Fibroblast of peridontal ligament (primary cell): ENCODE results near the gene PHTF2.
"Not testable (repeated sequence)": the region's sequence is repeated elsewhere in the genome, so short reads cannot be mapped to it uniquely, and the experiment has no call there.

Experiments
- DNase-seq: peaks from one replicate; pipeline ENCODE4 v3.0.0-alpha.2; 2010; ENCODE audit errors: extremely low read depth

PHTF2 gene

GRCh38 chr7:77830649-77831355, 32.2 kb downstream of the PHTF2 start:
- DNase-seq, result no peak

GRCh38 chr7:77831481-77831880, 32.9 kb downstream of the PHTF2 start:
- DNase-seq, result no peak

GRCh38 chr7:77831953-77832352, 33.4 kb downstream of the PHTF2 start:
- no peak for DNase-seq

GRCh38 chr7:77833136-77833535, 34.6 kb downstream of the PHTF2 start:
- peak; percentile 17 for DNase-seq

GRCh38 chr7:77836425-77836824, 37.9 kb downstream of the PHTF2 start:
- DNase-seq, result not testable (repeated sequence)

- DNase-seq, result no peak
Observed at GRCh38 chr7:77837275-77837674, 38.7 kb downstream of the PHTF2 start.

- DNase-seq, result no peak
Observed at GRCh38 chr7:77837966-77838365, 39.4 kb downstream of the PHTF2 start.

- no peak for DNase-seq
Observed at GRCh38 chr7:77838929-77839491, 40.4 kb downstream of the PHTF2 start.

- DNase-seq, result no peak
Observed at GRCh38 chr7:77839919-77840318, 41.3 kb downstream of the PHTF2 start.

- DNase-seq, result no peak
Observed at GRCh38 chr7:77843194-77843593, 44.6 kb downstream of the PHTF2 start.

GRCh38 chr7:77846317-77847092, 47.9 kb downstream of the PHTF2 start:
- no peak for DNase-seq

GRCh38 chr7:77855371-77856083, 57.0 kb downstream of the PHTF2 start:
- peak; percentile 24 for DNase-seq

GRCh38 chr7:77858278-77858677, 59.7 kb downstream of the PHTF2 start:
- DNase-seq, result no peak

- no peak for DNase-seq
Observed at GRCh38 chr7:77859343-77859742, 60.8 kb downstream of the PHTF2 start.

- peak; percentile 17 for DNase-seq
Observed at GRCh38 chr7:77862691-77863090, 64.1 kb downstream of the PHTF2 start.

GRCh38 chr7:77863860-77864259, 65.3 kb downstream of the PHTF2 start:
- no peak for DNase-seq

- DNase-seq, result peak; percentile 64
Observed at GRCh38 chr7:77866370-77866769, 67.8 kb downstream of the PHTF2 start.

GRCh38 chr7:77866786-77867536, 68.4 kb downstream of the PHTF2 start:
- DNase-seq, result peak; percentile 61

- DNase-seq, result peak; percentile 5
Observed at GRCh38 chr7:77867537-77867865, 68.9 kb downstream of the PHTF2 start.

GRCh38 chr7:77872256-77872655, 73.7 kb downstream of the PHTF2 start:
- DNase-seq, result not testable (repeated sequence)
